Brain microvascular endothelial cell (primary cell): ENCODE data around the gene OXTR.
A peak's percentile ranks its signal among the peaks of the same experiment; 100 is the strongest.

ENCODE experiments used
- DNase-seq: peaks from one replicate; pipeline ENCODE4 v3.0.0-alpha.2; 2020
- H3K27ac ChIP-seq: fragments of 250-450 bp; sonication (Bioruptor Pico); 2 replicates; pipeline ENCODE4 v1.5.1; 2020; ENCODE audit warnings: mild to moderate bottlenecking, moderate library complexity
- H3K27me3 ChIP-seq: fragments of 250-450 bp; sonication (Bioruptor Pico); replicated peaks from 2 replicates; pipeline ENCODE4 v1.5.1; 2020; ENCODE audit warnings: mild to moderate bottlenecking
- H3K36me3 ChIP-seq: fragments of 250-450 bp; sonication (Bioruptor Pico); replicated peaks from 2 replicates; pipeline ENCODE4 v1.5.1; 2020; ENCODE audit warnings: mild to moderate bottlenecking
- H3K4me3 ChIP-seq: 2 replicates; pipeline ENCODE4 v1.5.1; 2011; ENCODE audit warnings: low read depth, mild to moderate bottlenecking, control low read depth, low read length, moderate library complexity
- CTCF ChIP-seq: IDR thresholded peaks from 2 replicates; pipeline ENCODE4 v1.5.1; 2011; ENCODE audit warnings: low read depth, mild to moderate bottlenecking, moderate library complexity, low read length, control low read depth, inconsistent platforms; ENCODE audit errors: missing control alignments
- in situ Hi-C: cut with HindIII; loops from 2 replicates; pipeline ENCODE4 v1.10.0; 2017; ENCODE audit warnings: low sequenced_read_pairs, low pct_ligation_motif_present

The OXTR gene

GRCh38 chr3:8802256-8802655 is 32.8 kb upstream of the OXTR start:
- no peak for DNase-seq
- no peaks in the 10 kb centered on the region for H3K27me3 ChIP-seq

GRCh38 chr3:8800016-8800415 is 30.6 kb upstream of the OXTR start:
- TF ChIP-seq CTCF, result no peak
- peak; percentile 27 for DNase-seq
- H3K36me3 ChIP-seq, result no peaks in the 10 kb centered on the region
- in situ Hi-C loops, result no loop called here
- no peak overlapping the region for H3K27ac ChIP-seq
- H3K27me3 ChIP-seq, result no peaks in the 10 kb centered on the region
- no peak overlapping the region for H3K4me3 ChIP-seq

More at GRCh38 chr3:8802256-8802655, 32.8 kb upstream of the OXTR start:
- Histone ChIP-seq H3K27ac (no peak overlapping the region), H3K4me3 (no peak overlapping the region), H3K36me3 (no peaks in the 10 kb centered on the region)
- in situ Hi-C loops, result no loop called here
- TF ChIP-seq CTCF, result no peak

GRCh38 chr3:8794247-8794646 is 24.8 kb upstream of the OXTR start:
- Histone ChIP-seq H3K36me3 (no peaks in the 10 kb centered on the region), H3K27ac (no peak overlapping the region), H3K27me3 (no peaks in the 10 kb centered on the region), H3K4me3 (no peak overlapping the region)
- no peak for TF ChIP-seq CTCF
- in situ Hi-C loops, result no loop called here
- DNase-seq, result no peak

GRCh38 chr3:8793242-8793641 is 23.8 kb upstream of the OXTR start:
- TF ChIP-seq CTCF, result no peak
- no peaks in the 10 kb centered on the region for H3K27me3 ChIP-seq
- no peak overlapping the region for H3K27ac ChIP-seq
- H3K4me3 ChIP-seq, result no peak overlapping the region
- no peaks in the 10 kb centered on the region for H3K36me3 ChIP-seq
- DNase-seq, result peak; percentile 83
- in situ Hi-C loops, result no loop called here

- in situ Hi-C loops, result no loop called here
- no peak for DNase-seq
- H3K36me3 ChIP-seq, result no peaks in the 10 kb centered on the region
- H3K27ac ChIP-seq, result no peak overlapping the region
- TF ChIP-seq CTCF, result no peak
- no peaks in the 10 kb centered on the region for H3K27me3 ChIP-seq
- no peak overlapping the region for H3K4me3 ChIP-seq
Observed at GRCh38 chr3:8790529-8790928, 21.1 kb upstream of the OXTR start.

- DNase-seq, result no peak
- Histone ChIP-seq H3K27ac (no peak overlapping the region), H3K4me3 (no peak overlapping the region), H3K36me3 (no peaks in the 10 kb centered on the region), H3K27me3 (no peaks in the 10 kb centered on the region)
- no peak for TF ChIP-seq CTCF
- in situ Hi-C loops, result no loop called here
Observed at GRCh38 chr3:8784676-8785435, 15.4 kb upstream of the OXTR start.
